ENCODE measurements around the gene RHBDL1. TPM values are rescaled to one million over a fixed set of nuclear protein-coding genes. Genes with fewer than 3 reads are reported as not detected.
A peak's percentile ranks its signal among the peaks of the same experiment; 100 is the strongest.

Gene RHBDL1
- total and polyA plus RNA-seq, 9 of the 15 experiments (the other 6 are each of a cell fraction or from before 2014, with no cell fraction given), result 0.03 to 5.6 (median 1.3) TPM; not detected in 1

DNA sequence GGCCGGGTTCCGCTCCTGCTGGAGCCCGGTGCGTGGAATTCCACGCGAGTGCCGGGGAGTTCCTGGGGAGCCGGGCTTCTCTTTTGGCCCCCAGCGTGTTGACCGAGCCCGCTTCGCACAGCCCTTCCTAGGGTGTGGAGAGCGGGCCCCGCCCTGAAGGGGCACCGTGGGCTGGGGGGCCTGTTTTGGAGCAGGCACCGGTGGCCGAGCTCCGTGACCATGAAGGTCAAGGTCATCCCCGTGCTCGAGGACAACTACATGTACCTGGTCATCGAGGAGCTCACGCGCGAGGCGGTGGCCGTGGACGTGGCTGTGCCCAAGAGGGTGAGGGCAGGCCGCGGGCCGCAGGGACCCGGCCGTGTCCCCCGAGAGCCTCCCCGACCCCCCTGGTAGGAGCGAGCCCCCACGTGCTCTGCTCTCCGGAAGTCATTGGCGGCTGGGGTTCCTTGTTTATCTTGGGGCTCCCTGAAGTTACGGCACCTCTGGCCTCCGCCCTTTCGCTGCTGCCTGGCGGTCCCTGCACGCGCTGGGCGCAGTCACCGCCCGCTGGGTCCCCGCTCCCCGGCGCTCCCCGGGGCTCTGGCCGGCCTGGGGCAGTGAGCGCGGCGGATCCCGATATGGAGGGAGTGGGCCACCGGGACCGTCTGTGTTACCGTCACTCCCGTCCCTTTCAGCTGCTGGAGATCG is 52.0 kb downstream of the RHBDL1 start:
- H3K4me1 ChIP-seq (replicated peaks in 1 of 2; ENCODE audit: control insufficient read depth in 2 of 2, insufficient read depth in 2 of 2, low read length in 2 of 2), result peaks cover 13 to 96% of the 10 kb centered on the region in 2 experiments
- ChIA-PET POLR2A (interaction anchor here (0.5 to 1.7 kb wide), 4 partner anchors 9 to 569 kb away, joined by 3 to 11 read pairs (median 3); partner anchors contain the start of gene CIAO3), CTCF (ENCODE audit: low intra/inter-chr PET ratio) (no interaction called here)
- FAIRE-seq (no peak), DNase-seq (ENCODE audit: extremely low read depth in 1 of 4, low spot score in 3 of 4) (peak; percentile 35 to 65 (median 44)), ATAC-seq (peak; percentile 44)
- H3K27ac ChIP-seq (ENCODE audit: extremely low read depth, low read depth, low read length), result peak overlapping the region; percentile 98
- peak overlapping the region; percentile 80 for H3K4me3 ChIP-seq
- peaks cover 43% of the 10 kb centered on the region; the same call in 1 of the 3 replicates for H3K36me3 ChIP-seq (ENCODE audit: control insufficient read depth, insufficient read depth, low read length)
- peak overlapping the region; percentile 97 for H3K4me2 ChIP-seq (ENCODE audit: insufficient read depth, low read length)
- no peaks in the 10 kb centered on the region for H3K9me1 ChIP-seq (ENCODE audit: control insufficient read depth, insufficient read depth, low read length)
- peaks cover 35% of the 10 kb centered on the region for H3K79me2 ChIP-seq (ENCODE audit: control insufficient read depth, insufficient read depth, low read length)
- H3K9me3 ChIP-seq (replicated peaks; ENCODE audit: control insufficient read depth, insufficient read depth, low read depth, low read length), result no peaks in the 10 kb centered on the region
- no peaks in the 10 kb centered on the region; the same call in 1 of the 2 replicates for H4K20me1 ChIP-seq (replicated peaks; ENCODE audit: control insufficient read depth, insufficient read depth, low read length)
- H3K27me3 ChIP-seq (ENCODE audit: control insufficient read depth in 2 of 2, insufficient read depth in 2 of 2, low read length in 2 of 2), result no peaks in the 10 kb centered on the region
- WGBS (ENCODE audit: insufficient coverage, low coverage, missing lambda C conversion rate), result under 1% methylated on average over 49 of the region's 61 CpGs
- intact Hi-C loops (cut with micrococcal nuclease), result no loop called here
- TSS peak; percentile 62 for BruUV-seq (replicated peaks)
- H2AFZ ChIP-seq (ENCODE audit: low read depth, low read length), result peak overlapping the region; percentile 33; the same call in 1 of the 2 replicates
- peak overlapping the region; percentile 90 to 100 for H3K9ac ChIP-seq (ENCODE audit: insufficient read depth in 1 of 2, low read depth in 2 of 2, low read length in 2 of 2)
- in situ Hi-C loops (cut with MboI), result no loop called here
- TF ChIP-seq KDM5B (IDR thresholded peaks at IDR 0.05; ENCODE audit: insufficient replicate concordance, low read depth, low read length) (peak; percentile 7), POLR2AphosphoS5 (IDR thresholded peaks at IDR 0.05; ENCODE audit: control insufficient read depth, insufficient read depth, low read depth, low read length) (no peak; the same call in 1 of the 2 replicates), ZBED1 (IDR thresholded peaks at IDR 0.05) (no peak), ZNF436 (CRISPR knock-in tag; IDR thresholded peaks at IDR 0.05) (no peak), HDAC2 (IDR thresholded peaks at IDR 0.05) (0 out of 2 replicates have a peak, but pooled peaks have one; percentile 42), ZNF140 (CRISPR knock-in tag; IDR thresholded peaks at IDR 0.05) (no peak), HNRNPLL (IDR thresholded peaks at IDR 0.05; ENCODE audit: low read depth, low read length, poor library complexity, severe bottlenecking) (peak; percentile 42), TAF9B (IDR thresholded peaks at IDR 0.05; ENCODE audit: partially characterized antibody) (no peak), CREB1 (IDR thresholded peaks at IDR 0.05) (0 out of 2 replicates have a peak, but pooled peaks have one; percentile 8), CREB1 (CRISPR knock-in tag; IDR thresholded peaks at IDR 0.05) (no peak), E2F3 (CRISPR knock-in tag; IDR thresholded peaks at IDR 0.05) (no peak), SAP30 (IDR thresholded peaks at IDR 0.05; ENCODE audit: borderline replicate concordance, insufficient read depth, low read depth, low read length, poor library complexity, severe bottlenecking) (peak; percentile 62), HSF4 (CRISPR knock-in tag; IDR thresholded peaks at IDR 0.05; ENCODE audit: borderline replicate concordance) (no peak)
- TF ChIP-seq, protein P1, sequence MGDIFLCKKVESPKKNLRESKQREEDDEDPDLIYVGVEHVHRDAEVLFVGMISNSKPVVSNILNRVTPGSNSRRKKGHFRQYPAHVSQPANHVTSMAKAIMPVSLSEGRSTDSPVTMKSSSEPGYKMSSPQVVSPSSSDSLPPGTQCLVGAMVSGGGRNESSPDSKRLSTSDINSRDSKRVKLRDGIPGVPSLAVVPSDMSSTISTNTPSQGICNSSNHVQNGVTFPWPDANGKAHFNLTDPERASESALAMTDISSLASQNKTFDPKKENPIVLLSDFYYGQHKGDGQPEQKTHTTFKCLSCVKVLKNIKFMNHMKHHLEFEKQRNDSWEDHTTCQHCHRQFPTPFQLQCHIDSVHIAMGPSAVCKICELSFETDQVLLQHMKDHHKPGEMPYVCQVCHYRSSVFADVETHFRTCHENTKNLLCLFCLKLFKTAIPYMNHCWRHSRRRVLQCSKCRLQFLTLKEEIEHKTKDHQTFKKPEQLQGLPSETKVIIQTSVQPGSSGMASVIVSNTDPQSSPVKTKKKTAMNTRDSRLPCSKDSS (IDR thresholded peaks at IDR 0.05; ENCODE audit: low read depth, partially characterized antibody), result no peak
- TF ChIP-seq, protein P2, sequence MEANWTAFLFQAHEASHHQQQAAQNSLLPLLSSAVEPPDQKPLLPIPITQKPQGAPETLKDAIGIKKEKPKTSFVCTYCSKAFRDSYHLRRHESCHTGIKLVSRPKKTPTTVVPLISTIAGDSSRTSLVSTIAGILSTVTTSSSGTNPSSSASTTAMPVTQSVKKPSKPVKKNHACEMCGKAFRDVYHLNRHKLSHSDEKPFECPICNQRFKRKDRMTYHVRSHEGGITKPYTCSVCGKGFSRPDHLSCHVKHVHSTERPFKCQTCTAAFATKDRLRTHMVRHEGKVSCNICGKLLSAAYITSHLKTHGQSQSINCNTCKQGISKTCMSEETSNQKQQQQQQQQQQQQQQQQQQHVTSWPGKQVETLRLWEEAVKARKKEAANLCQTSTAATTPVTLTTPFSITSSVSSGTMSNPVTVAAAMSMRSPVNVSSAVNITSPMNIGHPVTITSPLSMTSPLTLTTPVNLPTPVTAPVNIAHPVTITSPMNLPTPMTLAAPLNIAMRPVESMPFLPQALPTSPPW (CRISPR knock-in tag; IDR thresholded peaks at IDR 0.05), result no peak
- TF ChIP-seq, protein P3, sequence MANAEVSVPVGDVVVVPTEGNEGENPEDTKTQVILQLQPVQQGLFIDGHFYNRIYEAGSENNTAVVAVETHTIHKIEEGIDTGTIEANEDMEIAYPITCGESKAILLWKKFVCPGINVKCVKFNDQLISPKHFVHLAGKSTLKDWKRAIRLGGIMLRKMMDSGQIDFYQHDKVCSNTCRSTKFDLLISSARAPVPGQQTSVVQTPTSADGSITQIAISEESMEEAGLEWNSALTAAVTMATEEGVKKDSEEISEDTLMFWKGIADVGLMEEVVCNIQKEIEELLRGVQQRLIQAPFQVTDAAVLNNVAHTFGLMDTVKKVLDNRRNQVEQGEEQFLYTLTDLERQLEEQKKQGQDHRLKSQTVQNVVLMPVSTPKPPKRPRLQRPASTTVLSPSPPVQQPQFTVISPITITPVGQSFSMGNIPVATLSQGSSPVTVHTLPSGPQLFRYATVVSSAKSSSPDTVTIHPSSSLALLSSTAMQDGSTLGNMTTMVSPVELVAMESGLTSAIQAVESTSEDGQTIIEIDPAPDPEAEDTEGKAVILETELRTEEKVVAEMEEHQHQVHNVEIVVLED (CRISPR knock-in tag; IDR thresholded peaks at IDR 0.05), result no peak

Measured in K562 (cell line).